Endothelial cell of umbilical vein (primary cell): ENCODE data around the gene BNIP5. TPM values are rescaled to one million over a fixed set of nuclear protein-coding genes. Genes with fewer than 3 reads are reported as not detected.

ENCODE experiments used
- BruUV-seq: library from RNA; stranded (reverse); fragments of 400-500 nt; replicated peaks from 2 replicates; lab custom pipeline; 2021; lab: Mats Ljungman, UMichigan
- CTCF ChIA-PET: fragments of 300-600, 350-600 bp; sonication (Branson Sonifier 250); formaldehyde crosslinking; loops from one replicate; lab custom pipeline; 2021; ENCODE audit warnings: antibody characterized with exemption, inconsistent platforms; lab: Charles Lee
- POLR2A ChIA-PET: fragments of 300-600, 350-600 bp; sonication (Branson Sonifier 250); formaldehyde crosslinking; loops from one replicate; lab custom pipeline; 2021; ENCODE audit warnings: antibody characterized with exemption, inconsistent platforms; lab: Charles Lee
- DNase-seq: peaks from one replicate; pipeline ENCODE4 v3.0.0-alpha.2; 2011; ENCODE audit warnings: low read depth, low spot score
- FAIRE-seq: peaks from 2 replicates; lab custom pipeline; 2011; peaks lifted over from hg19 to GRCh38; lab: Jason Lieb, UNC
- H2AFZ ChIP-seq: 2 replicates; pipeline ENCODE4 v1.6.0; 2012; ENCODE audit warnings: low read depth, low read length, control low read depth, inconsistent platforms
- H3K27ac ChIP-seq: 2 replicates; pipeline ENCODE4 v1.5.1; 2011; ENCODE audit warnings: low read depth, mild to moderate bottlenecking, control low read depth, low read length, moderate library complexity; ENCODE audit not compliant: insufficient read depth
- H3K27me3 ChIP-seq, 2 experiments: 2 replicates each; pipeline versions ENCODE4 v1.6.0 to v1.6.1; 2011; ENCODE audit warnings: low read length in 2 of 2, mixed read lengths in 1 of 2; ENCODE audit not compliant: control insufficient read depth in 2 of 2, insufficient read depth in 2 of 2
- H3K36me3 ChIP-seq, 2 experiments: 2 replicates in 1 of 2; 3 replicates in 1 of 2; pipeline ENCODE4 v1.5.1; 2011; ENCODE audit warnings: low read length in 2 of 2, mild to moderate bottlenecking in 1 of 2, moderate library complexity in 1 of 2; ENCODE audit not compliant: control insufficient read depth in 2 of 2, insufficient read depth in 2 of 2; ENCODE audit errors: extremely low read depth in 1 of 2
- H3K4me1 ChIP-seq: 3 replicates; pipeline ENCODE4 v1.5.1; 2011; ENCODE audit warnings: mild to moderate bottlenecking, low read length; ENCODE audit not compliant: control insufficient read depth, insufficient read depth; ENCODE audit errors: extremely low read depth
- H3K4me2 ChIP-seq: 2 replicates; pipeline ENCODE4 v1.6.1; 2011; ENCODE audit warnings: low read length, control low read depth, mixed read lengths; ENCODE audit not compliant: insufficient read depth
- H3K4me3 ChIP-seq, 3 experiments: fragments of 200-600 bp in 1 of 3; sonication (generic), shearing (Covaris generic) in 1 of 3; replicated peaks in 1 of 3; 2 replicates each; pipeline ENCODE4 v1.5.1; 2011 to 2016; ENCODE audit warnings: control low read depth in 3 of 3, low read length in 3 of 3, mild to moderate bottlenecking in 2 of 3, inconsistent platforms in 1 of 3, low read depth in 1 of 3, moderate library complexity in 1 of 3; ENCODE audit not compliant: insufficient read depth in 1 of 3
- H3K79me2 ChIP-seq: 2 replicates; pipeline ENCODE4 v1.6.0; 2012; ENCODE audit warnings: low read length, inconsistent platforms; ENCODE audit not compliant: control insufficient read depth, insufficient read depth
- H3K9ac ChIP-seq: replicated peaks from 2 replicates; pipeline ENCODE3; 2011; ENCODE audit warnings: low read length, control low read depth; ENCODE audit not compliant: insufficient read depth; ENCODE audit errors: extremely low read depth
- H3K9me1 ChIP-seq: replicated peaks from 3 replicates; pipeline ENCODE4 v1.6.0; 2011; ENCODE audit warnings: mild to moderate bottlenecking, low read length; ENCODE audit not compliant: control insufficient read depth, insufficient read depth; ENCODE audit errors: extremely low read depth
- H3K9me3 ChIP-seq: replicated peaks from 2 replicates; pipeline ENCODE4 v1.5.1; 2012; ENCODE audit warnings: low read length, inconsistent platforms; ENCODE audit not compliant: control insufficient read depth, insufficient read depth
- H4K20me1 ChIP-seq: replicated peaks from 2 replicates; pipeline ENCODE3; 2011; ENCODE audit warnings: mild to moderate bottlenecking, low read length; ENCODE audit not compliant: control insufficient read depth, insufficient read depth; ENCODE audit errors: extremely low read depth
- EZH2 ChIP-seq: IDR thresholded peaks from 2 replicates; pipeline ENCODE4 v1.6.1; 2012; ENCODE audit warnings: borderline replicate concordance, low read depth, mild to moderate bottlenecking, moderate library complexity, low read length, inconsistent platforms; ENCODE audit not compliant: severe bottlenecking
- FOS ChIP-seq: IDR thresholded peaks from 2 replicates; pipeline ENCODE4 v1.6.1; 2011; ENCODE audit warnings: mild to moderate bottlenecking, low read length, moderate library complexity, borderline replicate concordance; ENCODE audit not compliant: insufficient read depth
- GATA2 ChIP-seq: IDR thresholded peaks from 2 replicates; pipeline ENCODE4 v1.7.0; 2011; ENCODE audit warnings: low read depth, mild to moderate bottlenecking, moderate library complexity, mixed read lengths, low read length; ENCODE audit not compliant: insufficient read length, insufficient read depth
- JUN ChIP-seq: IDR thresholded peaks from 2 replicates; pipeline ENCODE4 v1.6.1; 2011; ENCODE audit warnings: borderline replicate concordance, low read depth; ENCODE audit not compliant: insufficient read length, insufficient read depth
- MYC ChIP-seq: IDR thresholded peaks from one replicate; pipeline ENCODE4 v1.6.1; 2011; ENCODE audit warnings: mild to moderate bottlenecking, low read depth, low read length
- POLR2A ChIP-seq: IDR thresholded peaks from 2 replicates; pipeline ENCODE4 v1.6.1; 2012; ENCODE audit warnings: low read depth, mild to moderate bottlenecking, control low read depth, low read length
- POLR2AphosphoS5 ChIP-seq: IDR thresholded peaks from 2 replicates; pipeline ENCODE4 v1.6.1; 2012; ENCODE audit warnings: low read depth, mild to moderate bottlenecking, control low read depth, low read length, moderate library complexity; ENCODE audit not compliant: insufficient read depth
- dilution Hi-C: fragments of 300-500 bp; cut with MboI; formaldehyde crosslinking; loops from one replicate; pipeline ENCODE4 v1.15.0; 2019; ENCODE audit warnings: low sequenced_read_pairs; ENCODE audit not compliant: extremely low pct_ligation_motif_present
- intact Hi-C: fragments of 100-400 bp; cut with micrococcal nuclease; formaldehyde crosslinking; loops from one replicate; pipeline ENCODE4 v1.10.0; 2022
- polyA plus RNA-seq, 4 experiments: library from polyadenylated mRNA; depleted of rRNA in 3 of 4; stranded (reverse) in 3 of 4; unstranded in 1 of 4; fragments of >200 nt; gene quantifications; 2 replicates each; pipeline versions ENCODE4 v1.2.1 to v1.2.3, GENCODE V29; 2011 to 2012; ENCODE audit warnings: missing spikeins in 1 of 4
- total RNA-seq: library from RNA; stranded (reverse); gene quantifications from 2 replicates; pipeline ENCODE4 v1.2.3, GENCODE V29; 2021
- TF ChIP-seq, protein P1 (sequence below): IDR thresholded peaks from 2 replicates; pipeline ENCODE4 v1.6.1; 2011; ENCODE audit not compliant: insufficient read depth, insufficient read length
- TF ChIP-seq, protein P2 (sequence below), 2 donors: IDR thresholded peaks; 1 replicate in 1 of 2; 2 replicates in 1 of 2; pipeline ENCODE4 v1.5.1; 2011; ENCODE audit warnings: low read length in 2 of 2, mild to moderate bottlenecking in 2 of 2, moderate library complexity in 2 of 2, control low read depth in 1 of 2, inconsistent platforms in 1 of 2, low read depth in 1 of 2; ENCODE audit not compliant: insufficient read depth in 1 of 2; ENCODE audit errors: extremely low read depth in 1 of 2

BNIP5 gene
- total and polyA plus RNA-seq, 2 donors (not counting 3 experiments of a cell fraction or from before 2014, with no cell fraction given), result not detected

DNA sequence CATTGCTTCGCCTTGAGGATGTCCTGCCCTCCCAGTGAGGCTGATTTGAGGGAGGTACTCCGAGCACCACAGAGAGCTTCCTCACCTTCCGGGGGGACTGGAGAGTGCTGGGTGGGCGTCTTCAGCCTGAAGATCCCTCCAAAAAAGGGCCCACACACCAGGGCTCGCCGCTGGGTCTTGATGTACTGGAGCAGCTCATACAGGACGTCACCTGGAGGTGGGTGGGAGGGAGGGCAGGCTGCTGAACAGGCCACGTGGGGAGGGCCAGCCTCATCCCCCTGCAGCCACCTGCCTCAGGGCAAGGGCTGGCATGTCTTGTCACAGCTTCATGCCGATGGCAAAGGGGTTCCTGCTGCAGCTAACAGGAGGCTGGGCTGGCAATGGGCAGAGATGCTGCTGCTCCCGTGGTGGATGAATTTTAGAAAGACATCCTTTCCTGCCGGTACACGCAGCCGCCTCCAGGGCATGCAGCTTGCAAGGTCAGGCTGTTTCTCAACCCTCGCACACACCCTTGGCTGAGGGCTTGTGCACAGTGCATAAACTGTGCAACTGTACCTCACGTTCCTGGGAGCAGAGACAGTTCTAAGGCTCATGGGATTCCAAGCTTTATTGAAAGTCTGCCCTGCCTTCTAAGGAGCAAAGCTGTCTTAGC lies 36.8 kb upstream of the BNIP5 start:
- TF ChIP-seq FOS (no peak), POLR2A (no peak), MYC (no peak), JUN (no peak), GATA2 (no peak), POLR2AphosphoS5 (no peak), EZH2 (no peak)
- TF ChIP-seq, protein P1, sequence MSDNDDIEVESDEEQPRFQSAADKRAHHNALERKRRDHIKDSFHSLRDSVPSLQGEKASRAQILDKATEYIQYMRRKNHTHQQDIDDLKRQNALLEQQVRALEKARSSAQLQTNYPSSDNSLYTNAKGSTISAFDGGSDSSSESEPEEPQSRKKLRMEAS, result no peak
- TF ChIP-seq, protein P2, sequence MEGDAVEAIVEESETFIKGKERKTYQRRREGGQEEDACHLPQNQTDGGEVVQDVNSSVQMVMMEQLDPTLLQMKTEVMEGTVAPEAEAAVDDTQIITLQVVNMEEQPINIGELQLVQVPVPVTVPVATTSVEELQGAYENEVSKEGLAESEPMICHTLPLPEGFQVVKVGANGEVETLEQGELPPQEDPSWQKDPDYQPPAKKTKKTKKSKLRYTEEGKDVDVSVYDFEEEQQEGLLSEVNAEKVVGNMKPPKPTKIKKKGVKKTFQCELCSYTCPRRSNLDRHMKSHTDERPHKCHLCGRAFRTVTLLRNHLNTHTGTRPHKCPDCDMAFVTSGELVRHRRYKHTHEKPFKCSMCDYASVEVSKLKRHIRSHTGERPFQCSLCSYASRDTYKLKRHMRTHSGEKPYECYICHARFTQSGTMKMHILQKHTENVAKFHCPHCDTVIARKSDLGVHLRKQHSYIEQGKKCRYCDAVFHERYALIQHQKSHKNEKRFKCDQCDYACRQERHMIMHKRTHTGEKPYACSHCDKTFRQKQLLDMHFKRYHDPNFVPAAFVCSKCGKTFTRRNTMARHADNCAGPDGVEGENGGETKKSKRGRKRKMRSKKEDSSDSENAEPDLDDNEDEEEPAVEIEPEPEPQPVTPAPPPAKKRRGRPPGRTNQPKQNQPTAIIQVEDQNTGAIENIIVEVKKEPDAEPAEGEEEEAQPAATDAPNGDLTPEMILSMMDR (IDR thresholded peaks at IDR 0.05; ENCODE audit: extremely low read depth in 1 of 2, insufficient read depth in 1 of 2, low read depth in 1 of 2, low read length in 2 of 2), result no peak
- no peak overlapping the region for H3K4me3 ChIP-seq
- CTCF ChIA-PET, result interaction anchor here (0.9 to 2.1 kb wide), 3 partner anchors 11 to 13 kb away, joined by 4 to 8 read pairs (median 5); no protein-coding TSS in a partner anchor
- no peak overlapping the region for H3K27ac ChIP-seq
- no peaks in the 10 kb centered on the region for H3K79me2 ChIP-seq
- H3K9me3 ChIP-seq, result no peaks in the 10 kb centered on the region
- no peaks in the 10 kb centered on the region for H3K4me1 ChIP-seq
- H4K20me1 ChIP-seq, result no peaks in the 10 kb centered on the region
- POLR2A ChIA-PET, result no interaction called here
- no peak overlapping the region for H3K4me2 ChIP-seq
- dilution Hi-C loops, result no loop called here
- BruUV-seq, result no TSS peak
- peaks cover 4 to 14% of the 10 kb centered on the region in 2 experiments for H3K27me3 ChIP-seq
- intact Hi-C loops, result no loop called here
- H2AFZ ChIP-seq, result no peak overlapping the region
- H3K9ac ChIP-seq, result no peak overlapping the region
- no peaks in the 10 kb centered on the region for H3K36me3 ChIP-seq
- no peak for FAIRE-seq
- no peaks in the 10 kb centered on the region for H3K9me1 ChIP-seq
- no peak for DNase-seq
